Measurements from ENCODE around the gene REG4. TPM values are rescaled to one million over a fixed set of nuclear protein-coding genes. Genes with fewer than 3 reads are reported as not detected.

The REG4 gene
- total and polyA plus RNA-seq, 2 of the 4 experiments (the other 2 are of a cell fraction), result not detected

GRCh38 chr1:119773711-119774241 lies 37.5 kb downstream of the REG4 start:
- in situ Hi-C loops (cut with MboI; ENCODE audit: low sequenced_read_pairs), result loop anchor here (5.0 kb wide), 1 partner anchor 51 kb away; no protein-coding TSS in a partner anchor
- Histone ChIP-seq H3K56ac (ENCODE audit: extremely low read depth, insufficient read depth, low read length) (no peak overlapping the region), H3K14ac (replicated peaks; ENCODE audit: low read depth, low read length) (no peak overlapping the region; the same call in 1 of the 2 replicates), H4K8ac (ENCODE audit: low read depth in 2 of 2, low read length in 2 of 2) (peak overlapping the region in 1 of 2 experiments; percentile 9; a peak in 2 of 4 replicates), H3K27ac (ENCODE audit: insufficient read depth, low read length) (no peak overlapping the region), H3K79me1 (ENCODE audit: low read depth in 1 of 2, low read length in 2 of 2) (no peaks in the 10 kb centered on the region), H2BK20ac (ENCODE audit: low read depth, low read length) (no peak overlapping the region), H4K20me1 (ENCODE audit: insufficient read depth, low read length) (no peaks in the 10 kb centered on the region), H2BK5ac (ENCODE audit: low read depth, low read length, poor library complexity, severe bottlenecking) (peak overlapping the region; percentile 16), H3K4ac (ENCODE audit: low read depth, low read length) (peak overlapping the region; percentile 31; the same call in 1 of the 2 replicates), H3K27me3 (ENCODE audit: control insufficient read depth, insufficient read depth, low read length) (peaks cover 5% of the 10 kb centered on the region; the same call in 1 of the 2 replicates), H2AK9ac (replicated peaks; ENCODE audit: low read depth, low read length, poor library complexity) (no peak overlapping the region), H2AFZ (replicated peaks; ENCODE audit: low read length, poor library complexity) (no peak overlapping the region), H3K4me3 (ENCODE audit: insufficient read depth, low read depth, low read length) (no peak overlapping the region), H3K18ac (ENCODE audit: low read depth, low read length) (peak overlapping the region; percentile 78; the same call in 1 of the 2 replicates), H2AK5ac (ENCODE audit: low read depth, low read length) (no peak overlapping the region), H4K91ac (ENCODE audit: insufficient read depth, low read depth, low read length) (peak overlapping the region; percentile 43; the same call in 1 of the 2 replicates), H2BK15ac (ENCODE audit: low read depth, low read length) (no peak overlapping the region), H3K23ac (ENCODE audit: low read depth, low read length) (no peak overlapping the region), H3K4me2 (ENCODE audit: low read depth, low read length) (peak overlapping the region; percentile 83), H3K4me1 (ENCODE audit: control insufficient read depth, insufficient read depth, low read length) (peaks cover 5% of the 10 kb centered on the region), H3K9me1 (ENCODE audit: insufficient read depth, low read length) (peaks cover 4% of the 10 kb centered on the region; the same call in 1 of the 2 replicates), H3K9ac (ENCODE audit: low read depth, low read length) (no peak overlapping the region), H3K9me3 (ENCODE audit: control insufficient read depth, insufficient read depth, low read length) (no peaks in the 10 kb centered on the region), H3K36me3 (ENCODE audit: control insufficient read depth, insufficient read depth, low read length) (no peaks in the 10 kb centered on the region), H2BK120ac (ENCODE audit: low read depth, low read length) (0 out of 2 replicates have a peak overlapping the region, but pooled peaks have one; percentile 20), H4K5ac (ENCODE audit: low read depth, low read length) (peak overlapping the region; percentile 16; the same call in 1 of the 2 replicates)
- ChIA-PET POLR2A (ENCODE audit: unreplicated experiment) (no interaction called here), CTCF (no interaction called here)
- TF ChIP-seq NFE2L2 (IDR thresholded peaks at IDR 0.05; ENCODE audit: low read depth, low read length), result no peak
- no peak for TF ChIP-seq CHD1 (IDR thresholded peaks at IDR 0.05; ENCODE audit: low read depth, low read length)
- no peak for TF ChIP-seq CTCF (conservative IDR thresholded peaks at IDR 0.05; ENCODE audit: low read depth, low read length)
- TF ChIP-seq BHLHE40 (IDR thresholded peaks at IDR 0.05; ENCODE audit: low read depth, low read length), result no peak
- no peak for TF ChIP-seq CEBPB (IDR thresholded peaks at IDR 0.05; ENCODE audit: low read depth, low read length)
- TF ChIP-seq ELK1 (IDR thresholded peaks at IDR 0.05; ENCODE audit: borderline replicate concordance, low read depth, low read length), result no peak
- no peak for TF ChIP-seq MAZ (IDR thresholded peaks at IDR 0.05; ENCODE audit: borderline replicate concordance, low read depth, low read length)
- TF ChIP-seq MXI1 (IDR thresholded peaks at IDR 0.05; ENCODE audit: borderline replicate concordance, low read depth, low read length), result no peak
- TF ChIP-seq FOS (IDR thresholded peaks at IDR 0.05; ENCODE audit: low read depth, low read length), result no peak
- DNase-seq (peak; percentile 52), ATAC-seq (ENCODE audit: low read depth) (peak; percentile 87)
- 67% methylated on average over 1 of the region's 3 CpGs; no CpG with 5 or more reads in 1 of the 2 experiments for WGBS, 2 experiments (ENCODE audit: extremely low coverage in 2 of 2, insufficient read length in 1 of 2)
- dilution Hi-C loops (cut with HindIII; ENCODE audit: low sequenced_read_pairs, unreplicated experiment), result no loop called here
- BruUV-seq (replicated peaks), result no TSS peak
- intact Hi-C loops (cut with micrococcal nuclease), result no loop called here
